C1 segment of cervical spinal cord (tissue), 14 donors: ENCODE results near the gene PAQR5.
A peak's percentile ranks its signal among the peaks of the same experiment; 100 is the strongest.
"Not testable (repeated sequence)": the region's sequence is repeated elsewhere in the genome, so short reads cannot be mapped to it uniquely, and the experiment has no call there.

Source experiments
- DNase-seq, 14 donors: peaks; one replicate each; lab custom pipeline; 2025; lab: John Stamatoyannopoulos, UW

PAQR5 gene

GRCh38 chr15:69315402-69316110, 16.8 kb downstream of the PAQR5 start:
- no peak for DNase-seq

GRCh38 chr15:69316291-69316690, 17.6 kb downstream of the PAQR5 start:
- DNase-seq = no peak

GRCh38 chr15:69317392-69317841, 18.7 kb downstream of the PAQR5 start:
- no peak for DNase-seq

GRCh38 chr15:69318033-69318432, 19.3 kb downstream of the PAQR5 start:
- no peak for DNase-seq

GRCh38 chr15:69319384-69320375, 21.0 kb downstream of the PAQR5 start:
- DNase-seq = no peak

GRCh38 chr15:69320977-69321554, 22.4 kb downstream of the PAQR5 start:
- DNase-seq = no peak

GRCh38 chr15:69323893-69324430, 25.2 kb downstream of the PAQR5 start:
- peak in 1 of 14 donors; percentile 13 for DNase-seq

GRCh38 chr15:69324565-69324964, 25.9 kb downstream of the PAQR5 start:
- DNase-seq = no peak

- no peak for DNase-seq
Measured at GRCh38 chr15:69325456-69325971, 26.8 kb downstream of the PAQR5 start.

- DNase-seq = no peak
Measured at GRCh38 chr15:69328080-69328479, 29.4 kb downstream of the PAQR5 start.

- DNase-seq = no peak
Measured at GRCh38 chr15:69328739-69329138, 30.0 kb downstream of the PAQR5 start.

- DNase-seq = no peak
Measured at GRCh38 chr15:69337138-69337537, 38.4 kb downstream of the PAQR5 start.

GRCh38 chr15:69338535-69339213, 40.0 kb downstream of the PAQR5 start:
- DNase-seq = no peak

GRCh38 chr15:69339214-69339543, 40.5 kb downstream of the PAQR5 start:
- not testable (repeated sequence) for DNase-seq

GRCh38 chr15:69340243-69340900, 41.7 kb downstream of the PAQR5 start:
- DNase-seq = no peak

GRCh38 chr15:69341356-69341755, 42.6 kb downstream of the PAQR5 start:
- no peak for DNase-seq

GRCh38 chr15:69342460-69343076, 43.9 kb downstream of the PAQR5 start:
- DNase-seq = no peak

- no peak for DNase-seq
Measured at GRCh38 chr15:69343133-69343532, 44.4 kb downstream of the PAQR5 start.

- no peak for DNase-seq
Measured at GRCh38 chr15:69344238-69344637, 45.5 kb downstream of the PAQR5 start.

- no peak for DNase-seq
Measured at GRCh38 chr15:69346112-69346511, 47.4 kb downstream of the PAQR5 start.
